ENCODE data around the gene WNK4.

WNK4 gene

GRCh38 chr17:42773290-42774035 lies 6.9 kb upstream of the WNK4 start, which contains the start of gene VPS25:
VPS25 (plus strand) TSS chr17:42773449; CDS start chr17:42773476, 27 bp downstream.
- peak; percentile 73 for DNase-seq

- DNase-seq, result no peak
Measured at GRCh38 chr17:42774066-42774745, 6.2 kb upstream of the WNK4 start.

- DNase-seq, result no peak
Measured at GRCh38 chr17:42775534-42776098, 4.8 kb upstream of the WNK4 start.

- DNase-seq, result no peak
Measured at GRCh38 chr17:42778570-42778969, 1.8 kb upstream of the WNK4 start.

- no peak for DNase-seq
Measured at GRCh38 chr17:42779304-42779935, 990 bp upstream of the WNK4 start.

GRCh38 chr17:42780851-42781638 lies 635 bp downstream of the WNK4 start:
- DNase-seq, result no peak

GRCh38 chr17:42781639-42782165 lies 1.3 kb downstream of the WNK4 start:
- no peak for DNase-seq

- no peak for DNase-seq
Measured at GRCh38 chr17:42782166-42783061, 2.0 kb downstream of the WNK4 start.

- DNase-seq, result no peak
Measured at GRCh38 chr17:42783062-42783790, 2.8 kb downstream of the WNK4 start.

- no peak for DNase-seq
Measured at GRCh38 chr17:42783791-42784138, 3.4 kb downstream of the WNK4 start.

GRCh38 chr17:42784409-42784808 lies 4.0 kb downstream of the WNK4 start:
- DNase-seq, result no peak

- no peak for DNase-seq
Measured at GRCh38 chr17:42784811-42785592, 4.6 kb downstream of the WNK4 start.

GRCh38 chr17:42787266-42787665 lies 6.9 kb downstream of the WNK4 start:
- no peak for DNase-seq

GRCh38 chr17:42791948-42792347 lies 11.5 kb downstream of the WNK4 start:
- DNase-seq, result no peak

GRCh38 chr17:42792545-42792944 lies 12.1 kb downstream of the WNK4 start:
- DNase-seq, result no peak

GRCh38 chr17:42795061-42795460 lies 14.7 kb downstream of the WNK4 start:
- no peak for DNase-seq

GRCh38 chr17:42795465-42795864 lies 15.1 kb downstream of the WNK4 start:
- no peak for DNase-seq

GRCh38 chr17:42796066-42796758 lies 15.8 kb downstream of the WNK4 start:
- DNase-seq, result no peak
